Stimulated activated CD8-positive, alpha-beta memory T cell treated with anti-CD3 and anti-CD28 coated beads, Interleukin-4, amount 100 ng/mL, for 48 hours (primary cell): ENCODE results near the gene PCP4L1.
"Not testable (repeated sequence)": the region's sequence is repeated elsewhere in the genome, so short reads cannot be mapped to it uniquely, and the experiment has no call there.

Experiments
- DNase-seq: peaks from one replicate; pipeline ENCODE4 v3.0.0-alpha.2; 2020

The PCP4L1 gene

GRCh38 chr1:161229896-161230295 lies 28.6 kb upstream of the PCP4L1 start:
- no peak for DNase-seq

DNA sequence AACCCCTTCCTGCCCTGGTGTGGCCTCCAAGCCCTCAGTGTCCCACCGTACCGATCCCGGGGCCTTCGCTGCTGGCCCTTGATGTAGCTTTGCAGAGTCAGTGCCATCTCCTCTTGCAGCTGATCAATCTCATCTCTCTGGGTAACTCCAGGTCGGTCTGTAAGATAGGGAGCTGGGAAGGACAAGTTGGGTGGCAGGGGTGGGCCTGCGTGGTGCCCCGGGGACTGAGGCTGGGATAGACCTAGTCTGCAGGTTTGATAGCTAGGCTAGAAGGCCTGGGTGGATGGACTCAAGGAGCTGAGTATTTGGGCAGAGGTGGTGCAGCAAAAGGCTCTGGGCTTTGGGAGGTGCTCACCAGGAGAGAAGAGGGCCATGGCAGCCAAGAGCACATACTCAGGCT lies 27.8 kb upstream of the PCP4L1 start:
- DNase-seq: no peak

- DNase-seq: no peak
These were observed 25.4 kb upstream of the PCP4L1 start for GRCh38 chr1:161233102-161233501.

GRCh38 chr1:161235957-161236775 lies 22.4 kb upstream of the PCP4L1 start:
- DNase-seq: no peak

GRCh38 chr1:161238039-161238473 lies 20.5 kb upstream of the PCP4L1 start, which contains the start of gene NR1I3:
NR1I3 (minus strand) TSS chr1:161238203; CDS start chr1:161236565, 1,638 bp downstream.
- no peak for DNase-seq

GRCh38 chr1:161241682-161242081 lies 16.9 kb upstream of the PCP4L1 start:
- no peak for DNase-seq

DNA sequence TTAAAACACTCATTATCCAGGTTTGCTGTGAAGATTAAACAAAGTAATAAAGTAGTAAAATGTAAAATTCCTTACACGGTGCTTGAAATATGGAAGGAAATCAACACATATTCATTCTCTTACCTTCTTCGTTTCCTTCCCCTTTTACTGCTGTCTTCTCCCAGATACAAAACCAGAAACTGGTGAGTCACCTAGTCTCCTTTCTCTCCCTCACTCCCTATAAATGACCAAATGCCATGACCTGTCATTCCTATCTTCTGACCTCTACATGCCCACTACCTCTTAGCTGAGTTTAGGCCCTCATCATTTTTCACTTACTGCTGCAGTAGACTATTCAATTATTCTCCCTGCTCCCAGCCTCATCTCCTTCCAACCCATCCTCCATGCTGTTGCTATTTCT lies 16.2 kb upstream of the PCP4L1 start:
- no peak for DNase-seq

GRCh38 chr1:161244888-161245287 lies 13.7 kb upstream of the PCP4L1 start:
- DNase-seq: no peak

GRCh38 chr1:161250100-161250499 lies 8.4 kb upstream of the PCP4L1 start:
- not testable (repeated sequence) for DNase-seq

- no peak for DNase-seq
These were observed 7.7 kb upstream of the PCP4L1 start for GRCh38 chr1:161250829-161251228.

GRCh38 chr1:161251579-161251978 lies 7.0 kb upstream of the PCP4L1 start:
- no peak for DNase-seq

DNA sequence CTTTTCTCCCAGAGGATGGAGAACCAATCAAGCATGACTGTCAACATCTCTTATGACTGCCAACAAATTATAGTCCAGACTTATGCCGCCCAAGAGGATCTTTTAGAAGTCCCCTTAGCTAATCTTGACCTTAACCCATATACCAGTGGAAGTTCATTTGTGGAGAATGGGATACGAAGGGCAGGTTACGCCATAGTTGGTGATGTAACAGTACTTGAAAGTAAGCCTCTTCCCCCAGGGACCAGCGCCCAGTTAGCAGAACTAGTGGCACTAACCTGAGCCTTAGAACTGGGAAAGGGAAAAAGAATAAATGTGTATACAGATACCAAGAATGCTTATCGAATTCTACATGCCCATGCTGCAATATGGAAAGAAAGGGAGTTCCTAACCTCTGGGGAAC lies 3.2 kb upstream of the PCP4L1 start:
- not testable (repeated sequence) for DNase-seq

DNA sequence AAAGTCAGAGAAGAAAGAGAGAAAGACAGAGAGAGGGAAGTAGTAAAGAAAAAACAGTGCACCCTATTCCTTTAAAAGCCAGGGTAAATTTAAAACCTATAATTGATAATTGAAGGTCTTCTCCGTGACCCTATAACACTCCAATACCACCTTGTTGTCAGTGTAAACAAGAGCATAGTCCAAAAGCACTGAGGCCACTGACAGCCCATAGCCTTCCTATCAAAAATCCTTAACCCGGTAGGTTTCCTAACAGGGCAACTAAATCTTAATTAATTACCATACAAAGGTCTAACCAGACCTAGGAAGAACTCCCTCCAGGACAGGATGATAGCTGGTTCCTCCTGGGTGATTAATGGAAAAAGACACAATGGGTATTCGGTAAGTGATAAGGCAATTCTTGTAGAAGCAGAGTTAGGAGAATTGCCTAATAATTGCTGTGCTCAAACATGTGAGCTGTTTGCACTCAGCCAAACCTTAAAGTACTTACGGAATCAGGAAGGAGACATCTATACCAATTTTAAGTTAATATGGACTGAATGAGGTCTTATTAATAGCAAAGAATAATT lies 2.5 kb upstream of the PCP4L1 start:
- DNase-seq: not testable (repeated sequence)

- not testable (repeated sequence) for DNase-seq
These were observed 1.4 kb upstream of the PCP4L1 start for GRCh38 chr1:161257109-161257508.

GRCh38 chr1:161259345-161259702 lies 779 bp downstream of the PCP4L1 start:
- DNase-seq: no peak

GRCh38 chr1:161259765-161260164 lies 1.2 kb downstream of the PCP4L1 start:
- no peak for DNase-seq

GRCh38 chr1:161260376-161261260 lies 2.1 kb downstream of the PCP4L1 start:
- DNase-seq: no peak

DNA sequence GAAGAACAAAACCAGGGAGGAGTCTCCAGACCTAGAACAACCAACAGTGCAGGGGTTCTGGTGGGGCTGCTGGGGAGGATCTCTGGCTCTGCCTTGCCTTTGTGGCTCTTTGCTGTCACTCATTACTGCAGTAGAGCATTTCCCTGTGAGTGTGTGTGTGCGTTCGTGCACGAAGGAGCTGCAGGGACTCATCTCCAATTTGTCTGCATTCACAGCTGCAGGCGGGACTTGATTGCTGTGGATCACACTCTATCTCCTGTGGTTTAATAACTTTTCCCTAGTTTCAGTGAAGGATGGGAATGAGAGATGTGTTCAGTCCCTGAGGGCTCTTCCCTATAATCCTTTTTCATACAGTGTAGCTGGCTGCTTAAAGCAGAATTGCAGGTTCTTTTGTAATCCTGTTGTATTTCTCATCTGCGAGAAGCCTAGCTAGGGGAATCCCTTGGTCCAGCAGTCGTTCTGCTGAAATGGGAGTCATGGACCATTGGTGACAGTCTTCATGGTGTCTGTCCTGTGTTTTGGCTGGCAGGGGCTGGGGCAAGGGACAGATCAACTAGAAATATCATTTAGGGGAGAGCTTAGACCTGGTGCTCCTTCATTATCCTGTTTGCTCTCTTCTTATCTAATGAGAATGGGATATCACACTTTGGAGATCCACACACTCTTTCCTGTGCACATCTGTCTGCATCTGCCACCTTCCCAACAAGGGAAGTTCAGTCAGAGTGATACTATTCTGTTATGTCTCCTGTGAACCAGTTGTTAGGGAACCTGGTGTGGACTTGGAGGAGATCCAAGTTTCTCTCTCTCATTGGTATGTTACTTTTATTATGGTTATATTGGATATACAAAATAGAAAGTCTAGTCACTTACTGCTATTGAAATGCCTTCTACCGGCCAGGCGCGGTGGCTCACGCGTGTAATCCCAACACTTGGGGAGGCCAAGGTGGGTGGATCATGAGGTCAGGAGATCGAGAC lies 3.0 kb downstream of the PCP4L1 start:
- no peak for DNase-seq

- no peak for DNase-seq
These were observed 6.8 kb downstream of the PCP4L1 start for GRCh38 chr1:161265305-161265704.

DNA sequence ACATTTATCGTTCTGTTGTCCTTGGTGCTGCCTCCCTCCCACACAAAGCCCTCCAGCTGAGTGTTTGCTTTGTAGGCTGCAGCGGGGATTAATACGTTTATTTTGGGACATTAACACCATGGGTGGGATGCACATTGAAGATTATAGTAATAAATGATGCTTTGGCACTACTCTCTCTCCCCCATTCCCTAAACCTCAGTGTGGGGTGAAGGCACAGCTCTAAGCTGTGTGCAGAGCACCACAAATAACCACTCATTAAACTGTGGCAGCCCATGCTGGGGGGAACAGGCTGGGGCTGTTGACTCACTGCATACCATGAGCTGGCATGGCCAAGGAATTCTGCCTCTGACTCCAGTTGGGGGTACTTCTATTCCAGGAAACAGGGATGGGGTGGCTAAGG lies 7.7 kb downstream of the PCP4L1 start:
- no peak for DNase-seq

GRCh38 chr1:161266836-161267235 lies 8.3 kb downstream of the PCP4L1 start:
- DNase-seq: no peak

- DNase-seq: no peak
These were observed 8.8 kb downstream of the PCP4L1 start for GRCh38 chr1:161267321-161267720.
